Gastroesophageal sphincter (tissue), 3 donors: ENCODE results near the gene SYNJ2.
"Not testable (repeated sequence)": the region's sequence is repeated elsewhere in the genome, so short reads cannot be mapped to it uniquely, and the experiment has no call there.

Experiments
- EP300 ChIP-seq: sonication (generic); formaldehyde crosslinking; IDR thresholded peaks from one replicate; pipeline ENCODE4 v1.6.1; 2017; ENCODE audit warnings: antibody characterized with exemption, mild to moderate bottlenecking
- POLR2A ChIP-seq, 2 donors: fragments of 450-650 bp; IDR thresholded peaks; one replicate each; pipeline ENCODE4 v1.6.1; 2017; ENCODE audit warnings: antibody characterized with exemption in 2 of 2, mild to moderate bottlenecking in 2 of 2, moderate library complexity in 1 of 2
- POLR2AphosphoS5 ChIP-seq: sonication (generic); formaldehyde crosslinking; IDR thresholded peaks from one replicate; pipeline ENCODE4 v1.6.1; 2017; ENCODE audit warnings: antibody characterized with exemption
- TF ChIP-seq, protein P1 (sequence below), 4 experiments: fragments of 200-600 bp in 2 of 4; fragments of 450-650 bp in 2 of 4; sonication (generic) in 1 of 4; IDR thresholded peaks; one replicate each; pipeline ENCODE4 v1.5.1; 2017 to 2019; ENCODE audit warnings: antibody characterized with exemption in 4 of 4, mild to moderate bottlenecking in 2 of 4, moderate library complexity in 2 of 4

GRCh38 chr6:157950899-157951298 is 30.8 kb upstream of the SYNJ2 start:
- TF ChIP-seq POLR2A (IDR thresholded peaks at IDR 0.05); EP300; POLR2AphosphoS5: not testable (repeated sequence)
- TF ChIP-seq, protein P1, sequence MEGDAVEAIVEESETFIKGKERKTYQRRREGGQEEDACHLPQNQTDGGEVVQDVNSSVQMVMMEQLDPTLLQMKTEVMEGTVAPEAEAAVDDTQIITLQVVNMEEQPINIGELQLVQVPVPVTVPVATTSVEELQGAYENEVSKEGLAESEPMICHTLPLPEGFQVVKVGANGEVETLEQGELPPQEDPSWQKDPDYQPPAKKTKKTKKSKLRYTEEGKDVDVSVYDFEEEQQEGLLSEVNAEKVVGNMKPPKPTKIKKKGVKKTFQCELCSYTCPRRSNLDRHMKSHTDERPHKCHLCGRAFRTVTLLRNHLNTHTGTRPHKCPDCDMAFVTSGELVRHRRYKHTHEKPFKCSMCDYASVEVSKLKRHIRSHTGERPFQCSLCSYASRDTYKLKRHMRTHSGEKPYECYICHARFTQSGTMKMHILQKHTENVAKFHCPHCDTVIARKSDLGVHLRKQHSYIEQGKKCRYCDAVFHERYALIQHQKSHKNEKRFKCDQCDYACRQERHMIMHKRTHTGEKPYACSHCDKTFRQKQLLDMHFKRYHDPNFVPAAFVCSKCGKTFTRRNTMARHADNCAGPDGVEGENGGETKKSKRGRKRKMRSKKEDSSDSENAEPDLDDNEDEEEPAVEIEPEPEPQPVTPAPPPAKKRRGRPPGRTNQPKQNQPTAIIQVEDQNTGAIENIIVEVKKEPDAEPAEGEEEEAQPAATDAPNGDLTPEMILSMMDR (IDR thresholded peaks at IDR 0.05): not testable (repeated sequence)
